Breast epithelium (tissue), 4 donors: ENCODE results near the gene DAND5. TPM values are rescaled to one million over a fixed set of nuclear protein-coding genes. Genes with fewer than 3 reads are reported as not detected.

Source experiments
- DNase-seq, 2 donors: peaks; one replicate each; pipeline ENCODE4 v3.0.0-alpha.2; 2019; ENCODE audit warnings: low spot score in 2 of 2
- H3K27ac ChIP-seq, 2 donors: fragments of 200-600 bp; sonication (generic) in 1 of 2; one replicate each; pipeline ENCODE4 v1.5.1; 2016 to 2019; ENCODE audit warnings: mild to moderate bottlenecking in 1 of 2
- H3K27me3 ChIP-seq, 2 donors: fragments of 200-600 bp; sonication (generic) in 1 of 2; one replicate each; pipeline versions ENCODE4 v1.5.1 to v1.6.0; 2017 to 2019; ENCODE audit warnings: control low read depth in 1 of 2, mild to moderate bottlenecking in 1 of 2
- H3K36me3 ChIP-seq: fragments of 200-600 bp; one replicate; pipeline ENCODE4 v1.5.1; 2019
- H3K4me1 ChIP-seq, 2 donors: fragments of 200-600 bp; sonication (generic); one replicate each; pipeline ENCODE4 v1.5.1; 2016 to 2019; ENCODE audit warnings: control low read depth in 1 of 2
- H3K4me3 ChIP-seq, 3 donors: fragments of 200-600 bp; sonication (generic); 1 replicate in 2 of 3; 2 replicates in 1 of 3; pipeline ENCODE4 v1.5.1; 2016 to 2019; ENCODE audit warnings: mild to moderate bottlenecking in 3 of 3, moderate library complexity in 2 of 3
- H3K9me3 ChIP-seq, 2 donors: fragments of 200-600 bp; sonication (generic) in 1 of 2; one replicate each; pipeline ENCODE4 v1.5.1; 2016 to 2019; ENCODE audit warnings: control low read depth in 1 of 2
- CTCF ChIP-seq, 3 donors: fragments of 450-650 bp; IDR thresholded peaks; one replicate each; pipeline ENCODE4 v1.5.1; 2016 to 2017; ENCODE audit warnings: antibody characterized with exemption in 3 of 3, mild to moderate bottlenecking in 3 of 3, moderate library complexity in 3 of 3
- POLR2A ChIP-seq: fragments of 450-650 bp; IDR thresholded peaks from one replicate; pipeline ENCODE4 v1.6.1; 2016; ENCODE audit warnings: antibody characterized with exemption, mild to moderate bottlenecking, moderate library complexity
- POLR2AphosphoS5 ChIP-seq, 3 donors: sonication (generic); formaldehyde crosslinking; IDR thresholded peaks; one replicate each; pipeline ENCODE4 v1.6.1; 2017; ENCODE audit warnings: antibody characterized with exemption in 3 of 3
- intact Hi-C: fragments of 100-400 bp; cut with DNase I; formaldehyde crosslinking; loops from one replicate; pipeline ENCODE4 v1.15.1; 2023; ENCODE audit warnings: low total_unique reads
- total RNA-seq, 3 donors: library from RNA; depleted of rRNA; stranded (reverse); fragments of >200 nt; gene quantifications; one replicate each; pipeline ENCODE4 v1.1.0, GENCODE V29; 2016

Gene DAND5
- total RNA-seq, 3 donors from 2014 or later = not detected

- TF ChIP-seq POLR2AphosphoS5 (IDR thresholded peaks at IDR 0.05) = no peak
- TF ChIP-seq POLR2A = no peak
- no peak for TF ChIP-seq CTCF (IDR thresholded peaks at IDR 0.05)
- intact Hi-C loops = no loop called here
- DNase-seq = no peak
- Histone ChIP-seq H3K36me3 (no peaks in the 10 kb centered on the region), H3K27me3 (no peaks in the 10 kb centered on the region), H3K4me1 (no peaks in the 10 kb centered on the region), H3K4me3 (no peak overlapping the region), H3K27ac (no peak overlapping the region), H3K9me3 (no peaks in the 10 kb centered on the region)
These were observed 21.9 kb downstream of the DAND5 start for GRCh38 chr19:12991296-12991695.

- Histone ChIP-seq H3K36me3 (no peaks in the 10 kb centered on the region), H3K4me1 (peaks cover 0 to 5% of the 10 kb centered on the region in 2 donors), H3K9me3 (no peaks in the 10 kb centered on the region), H3K27ac (peak overlapping the region in 1 of 2 donors; percentile 82), H3K4me3 (no peak overlapping the region), H3K27me3 (no peaks in the 10 kb centered on the region)
- no peak for DNase-seq
- intact Hi-C loops = no loop called here
- TF ChIP-seq POLR2A = no peak
- TF ChIP-seq POLR2AphosphoS5 (IDR thresholded peaks at IDR 0.05) = no peak
- TF ChIP-seq CTCF (IDR thresholded peaks at IDR 0.05) = no peak
These were observed 23.4 kb downstream of the DAND5 start for GRCh38 chr19:12992729-12993128.

GRCh38 chr19:12993562-12993961 is 24.2 kb downstream of the DAND5 start:
- no peaks in the 10 kb centered on the region for H3K9me3 ChIP-seq
- peaks cover 0 to 5% of the 10 kb centered on the region in 2 donors for H3K4me1 ChIP-seq
- no peak overlapping the region for H3K4me3 ChIP-seq
- no peaks in the 10 kb centered on the region for H3K36me3 ChIP-seq
- intact Hi-C loops = no loop called here
- DNase-seq = no peak
- H3K27me3 ChIP-seq = no peaks in the 10 kb centered on the region
- H3K27ac ChIP-seq = peak overlapping the region; percentile 82 to 96
- TF ChIP-seq CTCF (IDR thresholded peaks at IDR 0.05) = no peak
- no peak for TF ChIP-seq POLR2A
- no peak for TF ChIP-seq POLR2AphosphoS5 (IDR thresholded peaks at IDR 0.05)

GRCh38 chr19:12994701-12995595 is 25.6 kb downstream of the DAND5 start, which contains the start of gene NFIX:
NFIX (plus strand) TSS chr19:12995475; CDS start chr19:12995838, 363 bp downstream.
- peak in 2 of 3 donors; percentile 41 to 49 for TF ChIP-seq POLR2AphosphoS5 (IDR thresholded peaks at IDR 0.05)
- no peak for TF ChIP-seq POLR2A
- H3K4me1 ChIP-seq = peaks cover 0 to 5% of the 10 kb centered on the region in 2 donors
- no peaks in the 10 kb centered on the region for H3K9me3 ChIP-seq
- H3K27ac ChIP-seq = peak within 1 kb of the TSS; percentile 95 to 96
- H3K36me3 ChIP-seq = no peaks in the 10 kb centered on the region
- no peaks in the 10 kb centered on the region for H3K27me3 ChIP-seq
- peak within 1 kb of the TSS; percentile 74 to 83 (median 81) for H3K4me3 ChIP-seq
- intact Hi-C loops = no loop called here
- DNase-seq = peak in 1 of 2 donors; percentile 70

- H3K36me3 ChIP-seq = no peaks in the 10 kb centered on the region
- no peaks in the 10 kb centered on the region for H3K9me3 ChIP-seq
- H3K27me3 ChIP-seq = no peaks in the 10 kb centered on the region
- H3K4me3 ChIP-seq = peak overlapping the region; percentile 74 to 83 (median 81)
- peaks cover 0 to 5% of the 10 kb centered on the region in 2 donors for H3K4me1 ChIP-seq
- DNase-seq = no peak
- no peak for TF ChIP-seq POLR2AphosphoS5 (IDR thresholded peaks at IDR 0.05)
- TF ChIP-seq POLR2A = no peak
- no peak for TF ChIP-seq CTCF (IDR thresholded peaks at IDR 0.05)
- H3K27ac ChIP-seq = peak overlapping the region; percentile 95 to 96
- intact Hi-C loops = no loop called here
These were observed 26.4 kb downstream of the DAND5 start for GRCh38 chr19:12995596-12996405.
